ENCODE data around the gene FLT3LG.
A peak's percentile ranks its signal among the peaks of the same experiment; 100 is the strongest.

The FLT3LG gene

GRCh38 chr19:49513746-49514118, 39.7 kb downstream of the FLT3LG start:
- TF ChIP-seq CTCF (IDR thresholded peaks at IDR 0.05) (no peak), ZFX (IDR thresholded peaks at IDR 0.05; ENCODE audit: borderline replicate concordance) (no peak)

GRCh38 chr19:49514151-49514550, 40.1 kb downstream of the FLT3LG start:
- no peak overlapping the region for H3K27ac ChIP-seq
- no peak for TF ChIP-seq CTCF (IDR thresholded peaks at IDR 0.05)
- TF ChIP-seq ZFX (IDR thresholded peaks at IDR 0.05; ENCODE audit: borderline replicate concordance), result no peak

More at GRCh38 chr19:49513746-49514118, 39.7 kb downstream of the FLT3LG start:
- H3K27ac ChIP-seq, result no peak overlapping the region

- TF ChIP-seq ZFX (IDR thresholded peaks at IDR 0.05; ENCODE audit: borderline replicate concordance) (no peak), CTCF (IDR thresholded peaks at IDR 0.05) (no peak)
- H3K27ac ChIP-seq, result no peak overlapping the region
Observed at GRCh38 chr19:49515767-49516166, 41.8 kb downstream of the FLT3LG start.

GRCh38 chr19:49518033-49518432, 44.0 kb downstream of the FLT3LG start:
- TF ChIP-seq CTCF (IDR thresholded peaks at IDR 0.05) (no peak), ZFX (IDR thresholded peaks at IDR 0.05; ENCODE audit: borderline replicate concordance) (no peak)
- H3K27ac ChIP-seq, result no peak overlapping the region

GRCh38 chr19:49520705-49521319, 46.8 kb downstream of the FLT3LG start:
- TF ChIP-seq CTCF (IDR thresholded peaks at IDR 0.05) (no peak), ZFX (IDR thresholded peaks at IDR 0.05; ENCODE audit: borderline replicate concordance) (no peak)
- no peak overlapping the region for H3K27ac ChIP-seq

GRCh38 chr19:49524812-49525455, 50.9 kb downstream of the FLT3LG start:
- peak; percentile 16; the same call in 1 of the 2 replicates for TF ChIP-seq CTCF (IDR thresholded peaks at IDR 0.05)
- TF ChIP-seq ZFX (IDR thresholded peaks at IDR 0.05; ENCODE audit: borderline replicate concordance), result no peak
- no peak overlapping the region for H3K27ac ChIP-seq

- TF ChIP-seq CTCF (IDR thresholded peaks at IDR 0.05) (no peak), ZFX (IDR thresholded peaks at IDR 0.05; ENCODE audit: borderline replicate concordance) (no peak)
- no peak overlapping the region for H3K27ac ChIP-seq
Observed at GRCh38 chr19:49528211-49528771, 54.3 kb downstream of the FLT3LG start.
